H1 (cell line): ENCODE results near the gene CELF5. TPM values are rescaled to one million over a fixed set of nuclear protein-coding genes. Genes with fewer than 3 reads are reported as not detected.

Source experiments
- CTCF ChIA-PET: fragments of 300-600 bp; sonication (Branson Sonifier 250); formaldehyde crosslinking; loops from one replicate; lab custom pipeline; 2021; ENCODE audit not compliant: partially characterized antibody; lab: Charles Lee
- POLR2A ChIA-PET: fragments of 300-600 bp; sonication (Branson Sonifier 250); formaldehyde crosslinking; loops from one replicate; lab custom pipeline; 2021; ENCODE audit warnings: inconsistent platforms; ENCODE audit not compliant: partially characterized antibody; lab: Charles Lee
- DNase-seq, 2 experiments: peaks; one replicate each; pipeline versions ENCODE4 v3.0.0 to v3.0.0-alpha.2; 2010 to 2022; ENCODE audit warnings: low spot score in 2 of 2, low read depth in 1 of 2, mixed read lengths in 1 of 2
- FAIRE-seq: peaks from 2 replicates; lab custom pipeline; 2011; peaks lifted over from hg19 to GRCh38; lab: Jason Lieb, UNC
- H2AFZ ChIP-seq: 2 replicates; pipeline ENCODE4 v1.8.1; 2012; ENCODE audit warnings: low read length, inconsistent platforms
- H2AK5ac ChIP-seq: 2 replicates; pipeline ENCODE4 v1.6.1; 2013; ENCODE audit warnings: low read depth, low read length
- H2BK120ac ChIP-seq: replicated peaks from 2 replicates; pipeline ENCODE3; 2013; ENCODE audit warnings: low read depth, low read length, inconsistent platforms
- H2BK12ac ChIP-seq: 2 replicates; pipeline ENCODE4 v1.6.1; 2013; ENCODE audit warnings: low read depth, low read length
- H2BK15ac ChIP-seq: 2 replicates; pipeline ENCODE4 v1.6.1; 2013; ENCODE audit warnings: low read length
- H2BK20ac ChIP-seq: 2 replicates; pipeline ENCODE4 v1.6.1; 2013; ENCODE audit warnings: low read length
- H2BK5ac ChIP-seq: 2 replicates; pipeline ENCODE4 v1.6.1; 2013; ENCODE audit warnings: low read depth, low read length
- H3K14ac ChIP-seq: 2 replicates; pipeline ENCODE4 v1.6.1; 2013; ENCODE audit warnings: inconsistent platforms; ENCODE audit not compliant: insufficient read length
- H3K18ac ChIP-seq: 2 replicates; pipeline ENCODE4 v1.6.1; 2013; ENCODE audit warnings: low read length; ENCODE audit errors: extremely low read depth
- H3K23ac ChIP-seq: 2 replicates; pipeline ENCODE4 v1.6.1; 2013; ENCODE audit warnings: inconsistent platforms; ENCODE audit not compliant: insufficient read length
- H3K23me2 ChIP-seq: 2 replicates; pipeline ENCODE4 v1.6.1; 2013; ENCODE audit warnings: low read depth, low read length
- H3K27ac ChIP-seq: 2 replicates; pipeline ENCODE4 v1.6.1; 2011; ENCODE audit warnings: low read depth, low read length, inconsistent platforms
- H3K27me3 ChIP-seq, 4 experiments: replicated peaks in 1 of 4; 1 replicate in 1 of 4; 2 replicates in 3 of 4; pipeline versions ENCODE4 v1.6.1 to v1.8.1; 2011 to 2013; ENCODE audit warnings: low read length in 3 of 4, mild to moderate bottlenecking in 3 of 4, inconsistent platforms in 2 of 4, mixed read lengths in 2 of 4, moderate library complexity in 1 of 4; ENCODE audit not compliant: control insufficient read depth in 3 of 4, insufficient read depth in 3 of 4; ENCODE audit errors: extremely low read depth in 1 of 4
- H3K36me3 ChIP-seq, 4 experiments: 2 replicates each; pipeline versions ENCODE4 v1.6.1 to v1.8.1; 2011 to 2013; ENCODE audit warnings: mild to moderate bottlenecking in 4 of 4, low read length in 3 of 4, moderate library complexity in 2 of 4, control low read depth in 1 of 4, inconsistent platforms in 1 of 4; ENCODE audit not compliant: insufficient read depth in 4 of 4, control insufficient read depth in 2 of 4
- H3K4ac ChIP-seq: replicated peaks from 2 replicates; pipeline ENCODE3; 2013; ENCODE audit warnings: low read length, low read depth, mixed read lengths, inconsistent platforms; ENCODE audit not compliant: insufficient read length
- H3K4me1 ChIP-seq, 4 experiments: replicated peaks in 1 of 4; 1 replicate in 1 of 4; 2 replicates in 3 of 4; pipeline versions ENCODE4 v1.6.1 to v1.8.1; 2011 to 2013; ENCODE audit warnings: low read length in 3 of 4, inconsistent platforms in 2 of 4, mixed read lengths in 1 of 4; ENCODE audit not compliant: insufficient read depth in 4 of 4, control insufficient read depth in 3 of 4
- H3K4me2 ChIP-seq, 2 experiments: 2 replicates each; pipeline versions ENCODE4 v1.6.1 to v1.8.1; 2011 to 2013; ENCODE audit warnings: low read depth in 2 of 2, low read length in 2 of 2, control low read depth in 1 of 2, inconsistent platforms in 1 of 2, mild to moderate bottlenecking in 1 of 2; ENCODE audit not compliant: insufficient read depth in 1 of 2
- H3K4me3 ChIP-seq, 4 experiments: fragments of 200-600, 300-600 bp in 1 of 4; sonication (generic), shearing (Covaris generic), sonication (Bioruptor Twin) in 1 of 4; 2 replicates each; pipeline versions ENCODE4 v1.5.1 to v1.8.1; 2011 to 2016; ENCODE audit warnings: low read length in 4 of 4, low read depth in 3 of 4, control low read depth in 2 of 4, inconsistent platforms in 2 of 4, mild to moderate bottlenecking in 2 of 4, mixed read lengths in 1 of 4, moderate library complexity in 1 of 4; ENCODE audit not compliant: insufficient read depth in 2 of 4; ENCODE audit errors: extremely low read depth in 1 of 4
- H3K56ac ChIP-seq: replicated peaks from 2 replicates; pipeline ENCODE3; 2013; ENCODE audit warnings: low read depth, mild to moderate bottlenecking, mixed read lengths, low read length, inconsistent platforms; ENCODE audit not compliant: insufficient read length
- H3K79me1 ChIP-seq: 2 replicates; pipeline ENCODE4 v1.6.1; 2013; ENCODE audit warnings: low read depth, low read length, control low read depth
- H3K79me2 ChIP-seq, 2 experiments: 2 replicates each; pipeline versions ENCODE4 v1.6.1 to v1.8.1; 2012 to 2013; ENCODE audit warnings: low read length in 2 of 2, mild to moderate bottlenecking in 2 of 2, inconsistent platforms in 1 of 2; ENCODE audit not compliant: insufficient read depth in 2 of 2, control insufficient read depth in 1 of 2
- H3K9ac ChIP-seq, 4 experiments: replicated peaks in 1 of 4; 1 replicate in 1 of 4; 2 replicates in 3 of 4; pipeline versions ENCODE4 v1.6.1 to v1.8.1; 2011 to 2013; ENCODE audit warnings: low read depth in 3 of 4, low read length in 3 of 4, control low read depth in 2 of 4, mild to moderate bottlenecking in 2 of 4, moderate library complexity in 2 of 4, inconsistent platforms in 1 of 4; ENCODE audit errors: extremely low read depth in 1 of 4
- H3K9me3 ChIP-seq, 2 experiments: 2 replicates each; pipeline versions ENCODE4 v1.6.1 to v1.8.1; 2012 to 2013; ENCODE audit warnings: mild to moderate bottlenecking in 2 of 2, moderate library complexity in 2 of 2, control low read depth in 1 of 2, inconsistent platforms in 1 of 2, low read depth in 1 of 2, low read length in 1 of 2, mixed read lengths in 1 of 2; ENCODE audit not compliant: insufficient read depth in 2 of 2
- H4K20me1 ChIP-seq, 2 experiments: replicated peaks in 1 of 2; 2 replicates each; pipeline versions ENCODE3 to v1.8.1; 2011 to 2013; ENCODE audit warnings: inconsistent platforms in 2 of 2, low read length in 2 of 2, mild to moderate bottlenecking in 1 of 2; ENCODE audit not compliant: insufficient read depth in 2 of 2, control insufficient read depth in 1 of 2
- H4K5ac ChIP-seq: 2 replicates; pipeline ENCODE4 v1.6.1; 2013; ENCODE audit warnings: low read length, low read depth, mixed read lengths, inconsistent platforms; ENCODE audit not compliant: insufficient read length
- H4K8ac ChIP-seq: 2 replicates; pipeline ENCODE4 v1.8.0; 2013; ENCODE audit warnings: mild to moderate bottlenecking, moderate library complexity, low read length, inconsistent platforms; ENCODE audit not compliant: insufficient read depth; ENCODE audit errors: extremely low read depth
- H4K91ac ChIP-seq: replicated peaks from 2 replicates; pipeline ENCODE3; 2013; ENCODE audit warnings: low read length, mixed read lengths, inconsistent platforms; ENCODE audit not compliant: insufficient read length
- BRCA1 ChIP-seq: IDR thresholded peaks from 2 replicates; pipeline ENCODE4 v1.6.1; 2012; ENCODE audit warnings: low read depth, low read length, improper control_type of control experiment
- EP300 ChIP-seq, 2 experiments: IDR thresholded peaks; 1 replicate in 1 of 2; 2 replicates in 1 of 2; pipeline ENCODE4 v1.6.1; 2011 to 2012; ENCODE audit warnings: low read depth in 2 of 2, low read length in 2 of 2, mild to moderate bottlenecking in 2 of 2, borderline replicate concordance in 1 of 2, inconsistent platforms in 1 of 2, moderate library complexity in 1 of 2
- RBBP5 ChIP-seq: IDR thresholded peaks from 2 replicates; pipeline ENCODE4 v1.7.1; 2012; ENCODE audit warnings: low read depth, mild to moderate bottlenecking, inconsistent platforms, low read length, moderate library complexity, borderline replicate concordance
- SRF ChIP-seq: IDR thresholded peaks from 2 replicates; pipeline ENCODE4 v1.6.1; 2011; ENCODE audit warnings: mild to moderate bottlenecking, low read depth, low read length, moderate library complexity
- WGBS, 2 experiments: shearing (Covaris generic) in 1 of 2; methylation state at CpG; one replicate each; pipeline versions ENCODE4 v1.1.6 to v1.1.7; 2013 to 2015; ENCODE audit warnings: low lambda C conversion rate in 2 of 2, mixed read lengths in 2 of 2, inconsistent platforms in 1 of 2, low coverage in 1 of 2, missing lambda C conversion rate in 1 of 2; ENCODE audit not compliant: insufficient replicate concordance in 2 of 2, insufficient coverage in 1 of 2, insufficient read length in 1 of 2; ENCODE audit errors: extremely low coverage in 1 of 2, missing lambda C conversion rate in 1 of 2; 5-methylcytosine and 5-hydroxymethylcytosine counted together
- polyA plus RNA-seq, 7 experiments: library from polyadenylated mRNA; depleted of rRNA in 3 of 7; stranded (reverse) in 5 of 7; unstranded in 2 of 7; fragments of >200 nt in 5 of 7; fragments of 200-250 nt in 2 of 7; gene quantifications; 1 replicate in 5 of 7; 2 replicates in 1 of 7; 4 replicates in 1 of 7; pipeline versions ENCODE4 v1.2.1 to v1.2.3, GENCODE V29; 2011 to 2013; ENCODE audit warnings: missing spikeins in 2 of 7, mixed read lengths in 2 of 7
- total RNA-seq: library from RNA; stranded (reverse); fragmentation: NEBNext Ultra II Directional; extraction: Animal tissue kit (Norgen Biotek cat#: 25700); gene quantifications from 2 replicates; pipeline ENCODE4 v1.2.1, GENCODE V29; 2021

CELF5 gene
- total and polyA plus RNA-seq, 2 of the 8 experiments (the other 6 are each of a cell fraction or from before 2014, with no cell fraction given), result 9.8 to 15.0 TPM

GRCh38 chr19:3277649-3278048 is 53.2 kb downstream of the CELF5 start:
- Histone ChIP-seq H4K8ac (no peak overlapping the region), H4K5ac (no peak overlapping the region), H3K9me3 (peaks cover 3 to 5% of the 10 kb centered on the region in 2 experiments; a peak in 3 of 4 replicates), H3K9ac (no peak overlapping the region), H2AFZ (no peak overlapping the region), H3K27me3 (no peaks in the 10 kb centered on the region; a peak in 1 of 7 replicates), H4K20me1 (peaks cover 0 to 14% of the 10 kb centered on the region in 2 experiments), H2BK20ac (no peak overlapping the region), H3K4me1 (peaks cover 2 to 10% (median 5%) of the 10 kb centered on the region in 4 experiments; a peak in 6 of 7 replicates), H3K56ac (no peak overlapping the region), H3K4me2 (no peak overlapping the region; a peak in 1 of 4 replicates), H2BK12ac (no peak overlapping the region), H2AK5ac (peak overlapping the region; percentile 33; the same call in 1 of the 2 replicates), H3K14ac (no peak overlapping the region), H2BK120ac (no peak overlapping the region), H3K23ac (no peak overlapping the region), H3K79me2 (no peaks in the 10 kb centered on the region), H3K18ac (no peak overlapping the region), H3K4ac (no peak overlapping the region), H3K23me2 (peaks cover 3% of the 10 kb centered on the region; the same call in 1 of the 2 replicates), H3K4me3 (no peak overlapping the region), H2BK5ac (no peak overlapping the region), H3K36me3 (peaks cover 0 to 3% (median 0%) of the 10 kb centered on the region in 4 experiments; a peak in 1 of 8 replicates), H4K91ac (no peak overlapping the region), H3K27ac (no peak overlapping the region), H2BK15ac (peak overlapping the region; percentile 40; the same call in 1 of the 2 replicates), H3K79me1 (no peaks in the 10 kb centered on the region)
- ChIA-PET CTCF (interaction anchor here (1.1 kb wide), 1 partner anchor 25 kb away, joined by 4 read pairs; no protein-coding TSS in a partner anchor), POLR2A (no interaction called here)
- WGBS, 2 experiments, result 87% methylated on average over 5 of the region's 5 CpGs; no CpG with 5 or more reads in 1 of the 2 experiments
- no peak for TF ChIP-seq RBBP5
- TF ChIP-seq BRCA1, result no peak
- TF ChIP-seq SRF, result no peak
- TF ChIP-seq EP300 (IDR thresholded peaks at IDR 0.05; ENCODE audit: borderline replicate concordance in 1 of 2, low read depth in 2 of 2, low read length in 2 of 2), result no peak
- DNase-seq (no peak), FAIRE-seq (no peak)
